Astrocyte of the hippocampus (primary cell): Measurements from ENCODE around the gene FURIN.
"Not testable (repeated sequence)": the region's sequence is repeated elsewhere in the genome, so short reads cannot be mapped to it uniquely, and the experiment has no call there.

Experiments
- DNase-seq: peaks from one replicate; pipeline ENCODE4 v3.0.0; 2011; ENCODE audit warnings: low read depth, low spot score

FURIN gene

DNA sequence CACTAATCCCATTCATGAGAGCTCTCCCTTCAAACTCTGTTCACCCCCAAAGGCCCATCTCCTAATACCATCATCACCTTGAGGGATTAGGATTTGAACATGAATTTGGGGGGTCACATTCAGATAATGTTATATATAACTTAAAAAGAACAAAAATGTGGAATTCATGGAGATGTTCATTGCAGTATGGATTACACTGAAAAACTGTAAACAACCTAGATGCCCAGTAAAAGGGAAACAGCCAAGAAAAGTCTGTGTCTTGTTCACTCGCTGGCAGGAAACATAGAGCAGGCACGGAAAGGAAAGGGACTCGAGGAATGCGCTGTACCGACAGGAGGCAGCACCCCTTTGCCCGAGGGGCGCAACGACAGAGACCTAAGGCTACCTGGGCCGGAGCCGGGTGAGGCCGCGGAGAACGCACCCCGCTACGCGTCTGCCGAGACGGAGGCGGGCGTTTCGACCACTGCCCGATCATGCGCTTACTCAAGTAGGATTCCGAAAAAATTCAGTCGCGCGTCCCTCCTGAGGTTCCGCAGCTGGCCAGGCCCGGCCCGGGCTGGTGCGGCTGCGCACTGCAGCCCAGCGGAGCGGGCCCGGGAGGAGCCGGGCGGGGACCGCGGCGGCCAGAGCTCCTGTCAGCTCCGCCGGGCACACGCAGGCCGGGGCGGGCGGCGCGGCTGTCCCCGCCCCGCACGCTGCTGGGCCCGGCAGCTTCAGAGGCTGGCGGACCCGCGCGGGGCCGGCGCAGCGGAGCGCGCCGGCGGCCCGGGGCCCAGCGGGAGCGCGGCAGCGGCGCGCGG is 33.9 kb downstream of the FURIN start:
- peak; percentile 92 for DNase-seq

DNA sequence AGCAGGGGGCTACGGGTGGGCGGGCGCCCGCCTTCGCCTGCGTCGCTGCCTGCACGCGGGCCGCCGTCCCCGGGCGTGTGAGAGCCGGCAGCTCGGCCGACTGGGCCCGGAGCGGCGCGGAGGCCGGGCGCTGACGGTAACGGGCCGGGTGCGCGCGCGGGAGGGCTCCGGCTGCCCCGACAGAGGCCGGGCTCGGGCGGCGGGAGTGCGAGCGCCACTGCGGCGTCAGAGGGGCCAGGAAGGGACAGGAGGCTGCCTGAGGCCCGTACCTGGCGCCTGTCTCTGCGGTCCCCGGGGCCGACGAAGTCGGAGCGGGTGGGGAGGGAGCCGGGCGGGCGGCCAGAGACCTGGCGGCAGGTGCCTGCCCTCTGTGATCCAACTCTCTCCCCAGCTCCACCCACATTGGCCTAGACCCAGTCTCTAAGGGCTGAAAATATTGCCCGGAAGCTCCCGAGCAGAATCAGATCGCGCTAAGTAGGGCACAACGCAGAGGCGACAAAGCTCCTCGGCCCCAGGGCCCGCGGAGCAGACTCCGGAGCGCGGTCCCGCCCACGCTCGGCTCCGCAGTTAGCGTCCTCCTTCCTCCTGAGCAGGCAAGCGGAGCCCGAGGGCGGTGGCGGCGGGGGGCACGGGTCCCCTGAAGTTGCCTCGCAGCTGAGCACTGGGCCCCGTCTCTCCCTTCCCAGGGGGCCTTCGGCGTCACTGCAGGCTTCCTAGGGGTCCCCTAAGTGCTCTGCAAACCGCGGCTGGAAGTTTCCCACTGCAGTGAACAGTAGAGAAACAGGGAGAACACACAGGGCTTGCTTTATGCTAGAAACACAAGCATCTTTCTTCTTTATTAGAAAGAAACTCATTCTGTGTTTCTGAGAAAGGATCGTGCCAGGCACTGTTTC is 34.7 kb downstream of the FURIN start, which contains the start of gene MAN2A2:
Gene MAN2A2, plus strand, starts transcription at position 463 of the 893 bp plus-strand sequence. CDS start 906 bp downstream, outside the sequence.
- DNase-seq = peak; percentile 63

DNA sequence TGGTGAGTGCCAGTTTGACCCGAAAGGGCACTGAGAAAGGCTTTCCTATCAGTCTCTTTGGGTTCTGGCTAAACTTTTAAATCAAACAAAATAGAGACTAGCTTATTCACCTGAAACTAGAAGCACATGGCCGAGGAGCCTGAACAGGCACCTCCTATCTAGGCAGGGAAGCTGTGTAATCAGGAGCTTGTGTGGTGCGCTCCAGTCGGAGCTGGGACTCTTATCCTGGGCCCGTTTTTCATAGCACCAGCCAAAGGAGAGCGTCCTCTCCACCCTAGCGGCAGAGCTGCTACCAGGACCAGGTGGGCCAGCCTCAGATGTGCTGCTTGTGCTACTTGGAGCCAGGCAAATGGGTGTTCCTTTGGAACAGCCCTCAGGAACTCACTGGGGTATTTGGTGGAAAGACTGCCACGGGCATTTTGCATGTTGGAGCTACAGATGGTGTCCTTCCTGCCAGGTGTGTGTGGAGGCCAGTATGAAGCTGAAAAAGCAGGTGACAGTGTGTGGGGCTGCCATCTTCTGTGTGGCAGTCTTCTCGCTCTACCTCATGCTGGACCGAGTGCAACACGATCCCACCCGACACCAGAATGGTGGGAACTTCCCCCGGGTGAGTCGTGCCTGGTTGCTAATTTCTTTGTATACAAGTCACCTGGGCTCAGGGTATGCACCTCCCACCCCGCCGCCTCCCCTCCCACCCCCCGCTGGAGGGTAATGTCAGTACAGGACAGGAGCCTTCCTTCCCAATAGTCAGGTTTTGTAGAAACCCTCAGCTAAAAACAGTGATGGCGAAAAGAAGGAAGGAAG is 35.5 kb downstream of the FURIN start:
- DNase-seq = peak; percentile 20

DNA sequence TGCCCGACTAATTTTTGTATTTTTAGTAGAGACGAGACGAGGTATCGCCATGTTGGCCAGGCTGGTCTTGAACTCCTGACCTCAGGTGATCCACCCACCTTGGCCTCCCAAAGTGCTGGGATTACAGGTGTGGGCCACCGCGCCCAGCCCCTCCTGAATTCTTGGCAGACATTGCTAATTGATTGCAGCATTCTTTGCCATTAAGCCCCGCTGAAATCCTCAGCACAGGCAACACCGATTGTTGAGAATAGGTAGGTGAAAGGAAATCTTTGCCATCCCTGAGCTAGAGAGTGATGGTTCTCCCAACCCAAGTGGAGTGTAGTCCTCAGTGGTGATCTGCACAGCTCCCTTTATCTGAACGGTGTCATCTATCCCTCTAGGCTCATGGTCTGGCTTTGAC is 36.4 kb downstream of the FURIN start:
- DNase-seq = no peak

DNA sequence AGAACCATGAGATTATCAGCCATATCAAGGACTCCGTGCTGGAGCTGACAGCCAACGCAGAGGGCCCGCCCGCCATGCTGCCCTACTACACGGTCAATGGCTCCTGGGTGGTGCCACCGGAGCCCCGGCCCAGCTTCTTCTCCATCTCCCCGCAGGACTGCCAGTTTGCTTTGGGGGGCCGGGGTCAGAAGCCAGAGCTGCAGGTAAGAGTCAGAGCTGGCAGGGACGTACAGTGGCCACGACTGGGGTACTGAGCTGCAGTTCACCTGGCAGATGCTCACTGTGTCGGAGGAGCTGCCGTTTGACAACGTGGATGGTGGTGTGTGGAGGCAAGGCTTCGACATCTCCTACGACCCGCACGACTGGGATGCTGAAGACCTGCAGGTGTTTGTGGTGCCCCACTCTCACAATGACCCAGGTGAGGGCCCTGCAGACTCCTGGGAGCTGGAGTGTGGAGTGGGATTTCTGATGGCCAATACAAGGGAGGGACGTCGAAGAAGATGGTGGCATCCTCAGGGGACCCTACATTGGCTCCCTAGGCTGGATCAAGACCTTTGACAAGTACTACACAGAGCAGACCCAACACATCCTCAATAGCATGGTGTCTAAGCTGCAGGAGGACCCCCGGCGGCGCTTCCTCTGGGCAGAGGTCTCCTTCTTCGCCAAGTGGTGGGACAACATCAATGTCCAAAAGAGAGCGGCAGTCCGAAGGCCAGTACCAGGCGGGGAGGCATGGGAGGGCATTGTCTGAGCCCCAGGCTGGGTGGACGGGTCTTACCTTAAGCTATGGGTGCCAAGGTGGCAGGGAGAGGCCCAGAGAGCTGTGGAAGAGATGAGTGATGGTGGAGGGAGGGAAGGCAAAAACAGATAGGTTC is 37.2 kb downstream of the FURIN start:
- DNase-seq = no peak

DNA sequence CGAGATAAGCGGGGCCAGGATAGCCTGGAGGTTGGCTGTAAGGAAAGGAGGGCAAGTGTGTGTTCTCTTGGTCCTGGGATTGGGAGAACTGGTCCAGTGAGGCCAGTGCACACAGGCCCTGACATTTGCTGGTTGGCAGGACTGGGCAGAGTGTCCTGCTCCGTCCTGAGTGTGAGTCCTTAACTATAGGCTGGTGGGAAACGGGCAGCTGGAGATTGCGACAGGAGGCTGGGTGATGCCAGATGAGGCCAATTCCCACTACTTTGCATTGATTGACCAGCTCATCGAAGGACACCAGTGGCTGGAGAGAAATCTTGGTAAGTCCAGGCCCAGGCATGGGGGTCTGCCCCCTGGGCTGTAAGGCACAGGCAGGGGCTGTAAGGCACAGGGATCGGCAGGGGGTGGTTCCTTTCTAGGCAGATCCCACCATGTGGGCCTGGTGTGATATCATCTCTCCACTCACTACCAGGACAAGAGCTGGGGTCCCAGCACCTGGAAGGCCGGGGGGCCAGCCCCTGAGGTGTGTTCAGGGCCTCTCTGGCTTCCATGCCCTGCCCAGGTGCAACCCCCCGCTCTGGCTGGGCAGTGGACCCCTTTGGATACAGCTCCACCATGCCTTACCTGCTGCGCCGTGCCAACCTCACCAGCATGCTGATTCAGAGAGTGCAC is 37.9 kb downstream of the FURIN start:
- DNase-seq = no peak

GRCh38 chr15:90907051-90907660 is 38.8 kb downstream of the FURIN start:
- DNase-seq = no peak

DNA sequence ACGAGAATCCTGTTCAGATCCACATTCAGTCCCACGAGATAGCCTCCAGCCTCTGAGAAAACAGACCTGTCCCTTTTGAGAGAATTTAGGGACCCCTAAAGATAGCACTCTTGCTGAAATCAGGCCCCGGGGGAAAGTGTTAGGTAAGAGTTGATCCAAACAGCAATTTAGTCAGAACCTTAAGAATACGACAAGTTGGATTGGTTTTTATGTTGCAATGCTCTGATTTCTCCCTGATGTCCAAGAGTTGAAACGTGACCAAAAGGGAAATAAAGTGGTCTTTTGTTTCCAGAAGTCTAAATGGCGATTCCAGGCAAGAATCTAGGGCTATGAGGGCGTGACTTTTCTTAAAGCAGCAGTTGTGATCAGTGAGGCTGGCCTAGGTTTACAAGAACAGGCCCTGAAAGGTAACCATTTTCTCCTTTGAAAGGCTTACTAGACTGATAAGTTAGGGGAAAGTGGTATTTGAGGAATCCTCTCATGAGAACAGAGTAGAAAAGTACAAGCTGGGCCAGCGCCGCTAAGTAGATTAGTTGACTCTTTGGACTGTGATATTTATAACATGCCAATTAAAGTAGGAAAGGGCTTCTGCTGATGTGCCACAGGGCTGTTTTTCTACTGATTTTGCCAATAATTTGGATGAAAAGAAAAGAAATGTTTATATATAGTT is 39.6 kb downstream of the FURIN start:
- DNase-seq = no peak

GRCh38 chr15:90909449-90909848 is 41.1 kb downstream of the FURIN start:
- DNase-seq = not testable (repeated sequence)

DNA sequence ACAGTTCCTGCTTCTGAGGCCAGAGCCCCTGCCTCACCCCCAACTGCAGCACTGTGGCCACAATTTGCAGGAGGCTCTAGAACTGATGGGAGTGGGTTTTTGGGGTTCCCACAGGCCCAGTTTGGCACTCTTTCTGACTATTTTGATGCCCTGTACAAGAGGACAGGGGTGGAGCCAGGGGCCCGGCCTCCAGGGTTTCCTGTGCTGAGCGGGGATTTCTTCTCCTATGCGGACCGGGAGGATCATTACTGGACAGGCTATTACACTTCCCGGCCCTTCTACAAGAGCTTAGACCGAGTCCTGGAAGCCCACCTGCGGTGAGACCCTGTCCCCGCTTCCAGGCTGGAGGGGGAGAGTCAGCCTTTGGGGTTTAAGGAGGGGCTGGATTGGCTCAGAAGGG is 41.6 kb downstream of the FURIN start:
- no peak for DNase-seq

DNA sequence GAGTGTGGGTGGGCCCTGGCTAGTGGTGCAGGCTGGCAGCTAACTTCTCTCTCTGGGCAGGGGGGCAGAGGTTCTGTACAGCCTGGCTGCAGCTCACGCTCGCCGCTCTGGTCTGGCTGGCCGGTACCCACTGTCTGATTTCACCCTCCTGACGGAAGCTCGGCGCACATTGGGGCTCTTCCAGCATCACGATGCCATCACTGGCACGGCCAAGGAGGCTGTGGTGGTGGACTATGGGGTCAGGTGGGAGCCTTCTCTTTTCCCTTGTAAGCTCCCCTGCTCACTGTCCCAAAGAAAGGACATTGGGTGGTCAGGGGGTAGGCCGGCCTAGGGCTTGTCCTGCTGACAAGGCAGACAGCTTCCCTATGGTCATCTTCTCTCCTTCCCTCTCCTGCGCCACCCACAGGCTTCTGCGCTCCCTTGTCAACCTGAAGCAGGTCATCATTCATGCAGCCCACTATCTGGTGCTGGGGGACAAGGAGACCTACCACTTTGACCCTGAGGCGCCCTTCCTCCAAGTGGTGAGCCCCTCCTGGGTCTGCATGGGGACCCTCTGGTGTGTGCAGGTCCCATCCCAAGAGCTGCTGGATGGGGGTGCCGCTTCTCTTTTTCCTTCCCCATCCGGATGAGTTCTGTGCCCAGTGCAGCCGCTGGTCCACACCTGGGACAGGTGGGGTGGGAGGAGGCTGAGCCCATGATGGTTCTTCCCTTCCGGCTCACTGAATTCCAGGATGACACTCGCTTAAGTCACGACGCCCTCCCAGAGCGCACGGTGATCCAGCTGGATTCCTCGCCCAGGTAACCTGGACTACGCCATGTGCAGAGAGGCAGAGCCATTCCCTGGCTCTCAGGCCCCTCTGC is 42.3 kb downstream of the FURIN start:
- DNase-seq = no peak

- DNase-seq = no peak
These were observed 42.9 kb downstream of the FURIN start for GRCh38 chr15:90911302-90911623.

GRCh38 chr15:90911906-90912769 is 43.8 kb downstream of the FURIN start:
- DNase-seq = no peak

- no peak for DNase-seq
These were observed 44.3 kb downstream of the FURIN start for GRCh38 chr15:90912770-90913075.

GRCh38 chr15:90913398-90913944 is 45.1 kb downstream of the FURIN start:
- no peak for DNase-seq

GRCh38 chr15:90914305-90915080 is 46.1 kb downstream of the FURIN start:
- no peak for DNase-seq
